ENCODE results near the gene LDLRAD1. TPM values are rescaled to one million over a fixed set of nuclear protein-coding genes. Genes with fewer than 3 reads are reported as not detected.
"Not testable (repeated sequence)": the region's sequence is repeated elsewhere in the genome, so short reads cannot be mapped to it uniquely, and the experiment has no call there.

LDLRAD1 gene
- polyA plus RNA-seq, 12 donors = not detected

GRCh38 chr1:54018635-54019034, 649 bp upstream of the LDLRAD1 start:
- DNase-seq = no peak

GRCh38 chr1:54016343-54017282, 1.4 kb downstream of the LDLRAD1 start:
- DNase-seq = no peak

- DNase-seq = no peak
Measured at GRCh38 chr1:54014009-54014629, 3.9 kb downstream of the LDLRAD1 start.

- DNase-seq = no peak
Measured at GRCh38 chr1:54013393-54014008, 4.5 kb downstream of the LDLRAD1 start.

GRCh38 chr1:54012863-54013262, 5.1 kb downstream of the LDLRAD1 start:
- DNase-seq = no peak

GRCh38 chr1:54012008-54012325, 6.0 kb downstream of the LDLRAD1 start:
- DNase-seq = no peak

- DNase-seq = no peak
Measured at GRCh38 chr1:54011316-54012007, 6.5 kb downstream of the LDLRAD1 start.

GRCh38 chr1:54010415-54011117, 7.4 kb downstream of the LDLRAD1 start:
- no peak for DNase-seq

GRCh38 chr1:54009406-54009805, 8.6 kb downstream of the LDLRAD1 start:
- no peak for DNase-seq

GRCh38 chr1:54008876-54009275, 9.1 kb downstream of the LDLRAD1 start:
- DNase-seq = no peak

GRCh38 chr1:54007613-54008012, 10.4 kb downstream of the LDLRAD1 start:
- no peak for DNase-seq

- no peak for DNase-seq
Measured at GRCh38 chr1:54006508-54006907, 11.5 kb downstream of the LDLRAD1 start.

- no peak for DNase-seq
Measured at GRCh38 chr1:54004481-54005049, 13.4 kb downstream of the LDLRAD1 start.

- not testable (repeated sequence) for DNase-seq
Measured at GRCh38 chr1:54003750-54004480, 14.1 kb downstream of the LDLRAD1 start.

- no peak for DNase-seq
Measured at GRCh38 chr1:54003249-54003646, 14.7 kb downstream of the LDLRAD1 start.

- DNase-seq = no peak
Measured at GRCh38 chr1:54002544-54003248, 15.3 kb downstream of the LDLRAD1 start.

- DNase-seq = no peak
Measured at GRCh38 chr1:54001591-54001990, 16.4 kb downstream of the LDLRAD1 start.

GRCh38 chr1:53999920-54000319, 18.1 kb downstream of the LDLRAD1 start:
- no peak for DNase-seq

- no peak for DNase-seq
Measured at GRCh38 chr1:53998223-53998622, 19.8 kb downstream of the LDLRAD1 start.

- DNase-seq = no peak
Measured at GRCh38 chr1:53995683-53996082, 22.3 kb downstream of the LDLRAD1 start.
